Neural progenitor cell (in vitro differentiated cells): ENCODE data around the gene LRR1. TPM values are rescaled to one million over a fixed set of nuclear protein-coding genes. Genes with fewer than 3 reads are reported as not detected.

Experiments
- DNase-seq: peaks from one replicate; pipeline ENCODE4 v3.0.0-alpha.2; 2016; ENCODE audit warnings: low spot score
- H2AFZ ChIP-seq: fragments of 200-600 bp; sonication (generic); replicated peaks from 2 replicates; pipeline ENCODE4 v1.6.1; 2016; ENCODE audit warnings: antibody characterized with exemption
- H3F3A ChIP-seq: fragments of 200-600 bp; sonication (generic); 2 replicates; pipeline ENCODE4 v1.6.1; 2016; ENCODE audit warnings: antibody characterized with exemption, low read depth
- H3K27ac ChIP-seq: fragments of 200-600 bp; sonication (generic); 2 replicates; pipeline ENCODE4 v1.5.1; 2016; ENCODE audit warnings: mild to moderate bottlenecking
- H3K27me3 ChIP-seq: fragments of 200-600 bp; sonication (generic); 2 replicates; pipeline ENCODE4 v1.6.1; 2016; ENCODE audit warnings: mild to moderate bottlenecking, moderate library complexity
- H3K36me3 ChIP-seq: fragments of 200-600 bp; sonication (generic); 2 replicates; pipeline ENCODE4 v1.5.1; 2016
- H3K4me1 ChIP-seq: fragments of 200-600 bp; sonication (generic); 2 replicates; pipeline ENCODE4 v1.6.1; 2016; ENCODE audit warnings: mixed run types
- H3K4me2 ChIP-seq: fragments of 200-600 bp; sonication (generic); 2 replicates; pipeline ENCODE4 v1.6.1; 2016
- H3K4me3 ChIP-seq: fragments of 200-600 bp; sonication (generic); 2 replicates; pipeline ENCODE4 v1.5.1; 2016
- H3K79me2 ChIP-seq: fragments of 200-600 bp; sonication (generic); 2 replicates; pipeline ENCODE4 v1.6.1; 2016; ENCODE audit warnings: low read depth
- H3K9ac ChIP-seq: fragments of 200-600 bp; sonication (generic); 2 replicates; pipeline ENCODE4 v1.6.1; 2016
- H3K9me3 ChIP-seq: fragments of 200-600 bp; sonication (generic); 2 replicates; pipeline ENCODE4 v1.5.1; 2016; ENCODE audit warnings: low read depth
- H4K20me1 ChIP-seq: fragments of 200-600 bp; sonication (generic); 2 replicates; pipeline ENCODE4 v1.6.1; 2016; ENCODE audit warnings: low read depth
- H3K27ac Mint-ChIP-seq: 3 replicates; pipeline ENCODE4 v1.8.0; 2021; ENCODE audit warnings: mixed read lengths
- H3K27me3 Mint-ChIP-seq: 2 replicates; pipeline ENCODE4 v1.8.0; 2022; ENCODE audit warnings: low read depth, mild to moderate bottlenecking, inconsistent platforms, moderate library complexity, mixed read lengths; ENCODE audit not compliant: insufficient read depth
- H3K36me3 Mint-ChIP-seq: 3 replicates; pipeline ENCODE4 v1.8.0; 2021; ENCODE audit warnings: mixed read lengths
- H3K4me1 Mint-ChIP-seq: 3 replicates; pipeline ENCODE4 v1.8.0; 2021; ENCODE audit warnings: mixed read lengths
- H3K4me3 Mint-ChIP-seq: 3 replicates; pipeline ENCODE4 v1.8.0; 2021; ENCODE audit warnings: mild to moderate bottlenecking, moderate library complexity, mixed read lengths
- H3K9me3 Mint-ChIP-seq: 3 replicates; pipeline ENCODE4 v1.8.0; 2020; ENCODE audit warnings: mixed read lengths
- CTCF ChIP-seq: fragments of 200-600 bp; sonication (generic); IDR thresholded peaks from 2 replicates; pipeline ENCODE4 v1.5.1; 2017; ENCODE audit warnings: antibody characterized with exemption, mild to moderate bottlenecking
- EZH2 ChIP-seq: fragments of 200-600 bp; sonication (generic); IDR thresholded peaks from 2 replicates; pipeline ENCODE4 v1.6.1; 2017; ENCODE audit warnings: antibody characterized with exemption, mild to moderate bottlenecking, moderate library complexity
- EZH2phosphoT487 ChIP-seq: fragments of 200-600 bp; sonication (generic); IDR thresholded peaks from 2 replicates; pipeline ENCODE4 v1.6.1; 2017; ENCODE audit warnings: antibody characterized with exemption
- total RNA-seq: library from RNA; depleted of rRNA; stranded (reverse); fragments of >200 nt; gene quantifications from 2 replicates; pipeline ENCODE4 v1.2.3, GENCODE V29; 2015; ENCODE audit warnings: low replicate concordance

The LRR1 gene
- total RNA-seq, 1 donor from 2014 or later = 35.2 TPM

- Mint-ChIP-seq H3K27ac (no peak overlapping the region), H3K4me3 (no peak overlapping the region), H3K4me1 (peaks cover 3% of the 10 kb centered on the region), H3K36me3 (peaks cover 15% of the 10 kb centered on the region), H3K9me3 (no peaks in the 10 kb centered on the region), H3K27me3 (no peaks in the 10 kb centered on the region)
- Histone ChIP-seq H2AFZ (no peak overlapping the region), H3K36me3 (peaks cover 3% of the 10 kb centered on the region), H3F3A (peaks cover 19% of the 10 kb centered on the region), H3K4me3 (no peak overlapping the region), H3K4me1 (no peaks in the 10 kb centered on the region), H4K20me1 (no peaks in the 10 kb centered on the region), H3K27me3 (no peaks in the 10 kb centered on the region), H3K4me2 (no peak overlapping the region), H3K9me3 (no peaks in the 10 kb centered on the region), H3K9ac (no peak overlapping the region), H3K79me2 (peaks cover 17% of the 10 kb centered on the region), H3K27ac (no peak overlapping the region)
- DNase-seq = no peak
- TF ChIP-seq EZH2 = no peak
- TF ChIP-seq CTCF = no peak
- TF ChIP-seq EZH2phosphoT487 = no peak
Measured at GRCh38 chr14:49612251-49612650, 13.5 kb downstream of the LRR1 start.

- Mint-ChIP-seq H3K4me1 (peaks cover 3% of the 10 kb centered on the region), H3K27ac (no peak overlapping the region), H3K27me3 (no peaks in the 10 kb centered on the region), H3K36me3 (peaks cover 17% of the 10 kb centered on the region), H3K9me3 (no peaks in the 10 kb centered on the region), H3K4me3 (no peak overlapping the region)
- H3K4me3 ChIP-seq = no peak overlapping the region
- TF ChIP-seq EZH2 (no peak), EZH2phosphoT487 (no peak), CTCF (no peak)
- peaks cover 22% of the 10 kb centered on the region for H3F3A ChIP-seq
- H3K36me3 ChIP-seq = no peaks in the 10 kb centered on the region
- peaks cover 21% of the 10 kb centered on the region for H3K79me2 ChIP-seq
- H3K9ac ChIP-seq = no peak overlapping the region
- H3K4me2 ChIP-seq = no peak overlapping the region
- no peaks in the 10 kb centered on the region for H3K9me3 ChIP-seq
- H4K20me1 ChIP-seq = no peaks in the 10 kb centered on the region
- H2AFZ ChIP-seq = no peak overlapping the region
- DNase-seq = no peak
- no peaks in the 10 kb centered on the region for H3K27me3 ChIP-seq
- no peak overlapping the region for H3K27ac ChIP-seq
- no peaks in the 10 kb centered on the region for H3K4me1 ChIP-seq
Measured at GRCh38 chr14:49612671-49613070, 13.9 kb downstream of the LRR1 start.

DNA sequence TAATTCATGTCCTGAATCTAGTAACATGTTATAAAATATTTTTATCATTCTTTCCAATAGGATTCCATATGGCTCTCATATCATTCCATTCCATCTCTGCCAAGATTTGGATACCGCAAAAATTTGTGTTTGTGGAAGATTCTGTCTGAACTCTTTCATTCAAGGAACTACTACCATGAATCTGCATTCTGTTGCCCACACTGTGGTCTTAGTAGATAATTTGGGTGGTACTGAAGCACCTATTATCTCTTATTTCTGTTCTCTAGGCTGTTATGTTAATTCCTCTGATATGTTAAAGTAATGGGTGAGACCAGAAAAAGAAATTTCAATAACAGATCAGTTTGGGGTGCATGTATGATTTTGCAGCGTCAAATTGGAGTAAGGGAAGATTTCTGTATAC lies 15.5 kb downstream of the LRR1 start:
- H3K9ac ChIP-seq = no peak overlapping the region
- H3K36me3 ChIP-seq = peaks cover 4% of the 10 kb centered on the region
- H3K4me3 ChIP-seq = no peak overlapping the region
- DNase-seq = no peak
- H4K20me1 ChIP-seq = peaks cover 11% of the 10 kb centered on the region
- peaks cover 25% of the 10 kb centered on the region for H3K36me3 Mint-ChIP-seq
- H2AFZ ChIP-seq = no peak overlapping the region
- H3K4me1 ChIP-seq = peaks cover 2% of the 10 kb centered on the region
- peaks cover 36% of the 10 kb centered on the region for H3K79me2 ChIP-seq
- no peaks in the 10 kb centered on the region for H3K27me3 ChIP-seq
- H3F3A ChIP-seq = peaks cover 31% of the 10 kb centered on the region
- H3K27ac ChIP-seq = no peak overlapping the region
- peaks cover 9% of the 10 kb centered on the region for H3K4me1 Mint-ChIP-seq
- H3K4me2 ChIP-seq = no peak overlapping the region
- no peak overlapping the region for H3K27ac Mint-ChIP-seq
- no peak for TF ChIP-seq EZH2phosphoT487
- no peak for TF ChIP-seq CTCF
- no peaks in the 10 kb centered on the region for H3K9me3 ChIP-seq
- no peaks in the 10 kb centered on the region for H3K27me3 Mint-ChIP-seq
- no peak overlapping the region for H3K4me3 Mint-ChIP-seq
- H3K9me3 Mint-ChIP-seq = no peaks in the 10 kb centered on the region
